Spleen (tissue), 11 donors: Measurements from ENCODE around the gene RNASE8. TPM values are rescaled to one million over a fixed set of nuclear protein-coding genes. Genes with fewer than 3 reads are reported as not detected.

Source experiments
- DNase-seq: peaks from one replicate; pipeline ENCODE4 v3.0.0-alpha.2; 2020
- H3K27ac ChIP-seq, 8 donors: fragments of 200-600 bp; sonication (generic) in 7 of 8; 1 replicate in 4 of 8; 2 replicates in 4 of 8; pipeline versions ENCODE4 v1.5.0 to v1.8.0; 2016 to 2021; ENCODE audit warnings: inconsistent platforms in 4 of 8, mild to moderate bottlenecking in 4 of 8, moderate library complexity in 1 of 8
- H3K27me3 ChIP-seq, 7 donors: fragments of 200-600 bp; sonication (generic) in 6 of 7; replicated peaks in 1 of 7; 1 replicate in 4 of 7; 2 replicates in 3 of 7; pipeline versions ENCODE4 v1.5.0 to v1.8.0; 2016 to 2021; ENCODE audit warnings: inconsistent platforms in 3 of 7, mild to moderate bottlenecking in 1 of 7
- H3K36me3 ChIP-seq, 6 donors: fragments of 200-600 bp; sonication (generic) in 5 of 6; 1 replicate in 4 of 6; 2 replicates in 2 of 6; pipeline versions ENCODE4 v1.5.0 to v1.8.0; 2016 to 2021; ENCODE audit warnings: inconsistent platforms in 2 of 6
- H3K4me1 ChIP-seq, 6 donors: fragments of 200-600 bp; sonication (generic) in 5 of 6; 1 replicate in 3 of 6; 2 replicates in 3 of 6; pipeline versions ENCODE4 v1.5.0 to v1.8.0; 2016 to 2021; ENCODE audit warnings: inconsistent platforms in 3 of 6
- H3K4me3 ChIP-seq, 8 donors: fragments of 200-600 bp; sonication (generic) in 7 of 8; 1 replicate in 4 of 8; 2 replicates in 4 of 8; pipeline versions ENCODE4 v1.5.0 to v1.8.0; 2016 to 2021; ENCODE audit warnings: inconsistent platforms in 4 of 8, mild to moderate bottlenecking in 4 of 8, moderate library complexity in 2 of 8
- H3K9me3 ChIP-seq, 8 donors: fragments of 200-600 bp; sonication (generic) in 7 of 8; 1 replicate in 4 of 8; 2 replicates in 4 of 8; pipeline versions ENCODE4 v1.5.0 to v1.8.0; 2016 to 2021; ENCODE audit warnings: inconsistent platforms in 4 of 8
- POLR2A ChIP-seq, 3 donors: fragments of 450-650 bp; IDR thresholded peaks; one replicate each; pipeline ENCODE4 v1.5.1; 2017; ENCODE audit warnings: antibody characterized with exemption in 3 of 3, mild to moderate bottlenecking in 1 of 3
- POLR2AphosphoS5 ChIP-seq, 3 donors: sonication (generic); formaldehyde crosslinking; IDR thresholded peaks; one replicate each; pipeline ENCODE4 v1.5.1; 2017; ENCODE audit warnings: antibody characterized with exemption in 3 of 3
- WGBS, 5 donors: extraction: QIAGEN DNeasy Blood & Tissue Kit in 3 of 5; methylation state at CpG; one replicate each; pipeline versions ENCODE4 v1.1.5 to v1.1.7; 2013 to 2018; 5-methylcytosine and 5-hydroxymethylcytosine counted together
- intact Hi-C: fragments of 100-400 bp; cut with DNase I; formaldehyde crosslinking; loops from one replicate; pipeline ENCODE4 v1.15.0; 2023; ENCODE audit warnings: low total_unique reads
- polyA plus RNA-seq, 3 donors: library from polyadenylated mRNA; stranded (reverse); fragments of 200-250 nt; gene quantifications; one replicate each; pipeline ENCODE4 v1.2.1, GENCODE V29; 2013
- total RNA-seq, 7 donors: library from RNA; depleted of rRNA in 3 of 7; stranded (reverse); fragments of >200 nt in 3 of 7; fragmentation: NEBNext Ultra II Directional in 4 of 7; extraction: Animal tissue kit (Norgen Biotek cat#: 25700) in 4 of 7; gene quantifications; one replicate each; pipeline versions ENCODE4 v1.1.0 to v1.2.1, GENCODE V29; 2016 to 2021
- TF ChIP-seq, protein P1 (sequence below), 11 experiments: fragments of 200-600 bp in 7 of 11; fragments of 450-650 bp in 4 of 11; sonication (generic) in 4 of 11; IDR thresholded peaks in 8 of 11; conservative IDR thresholded peaks in 3 of 11; 1 replicate in 7 of 11; 2 replicates in 4 of 11; pipeline versions ENCODE4 v1.4.0 to v1.8.0; 2016 to 2021; ENCODE audit warnings: antibody characterized with exemption in 11 of 11, inconsistent platforms in 4 of 11, mild to moderate bottlenecking in 1 of 11
- donor health status: healthy with polysubstance abuse.
- donor health status: DM: no; HTN: no; CAD: no; lungs with moderate emphysema.
- donor health status: DM: no; HTN: no; CAD: no.
- donor health status: Bipolar disorder and iron deficiency.
- donor health status: healthy.
- donor health status: DM: no; HTN: no; CAD: no.
- donor health status: DM: yes; HTN: yes; CAD: no.

Gene RNASE8
- total and polyA plus RNA-seq, 10 donors, result not detected

DNA sequence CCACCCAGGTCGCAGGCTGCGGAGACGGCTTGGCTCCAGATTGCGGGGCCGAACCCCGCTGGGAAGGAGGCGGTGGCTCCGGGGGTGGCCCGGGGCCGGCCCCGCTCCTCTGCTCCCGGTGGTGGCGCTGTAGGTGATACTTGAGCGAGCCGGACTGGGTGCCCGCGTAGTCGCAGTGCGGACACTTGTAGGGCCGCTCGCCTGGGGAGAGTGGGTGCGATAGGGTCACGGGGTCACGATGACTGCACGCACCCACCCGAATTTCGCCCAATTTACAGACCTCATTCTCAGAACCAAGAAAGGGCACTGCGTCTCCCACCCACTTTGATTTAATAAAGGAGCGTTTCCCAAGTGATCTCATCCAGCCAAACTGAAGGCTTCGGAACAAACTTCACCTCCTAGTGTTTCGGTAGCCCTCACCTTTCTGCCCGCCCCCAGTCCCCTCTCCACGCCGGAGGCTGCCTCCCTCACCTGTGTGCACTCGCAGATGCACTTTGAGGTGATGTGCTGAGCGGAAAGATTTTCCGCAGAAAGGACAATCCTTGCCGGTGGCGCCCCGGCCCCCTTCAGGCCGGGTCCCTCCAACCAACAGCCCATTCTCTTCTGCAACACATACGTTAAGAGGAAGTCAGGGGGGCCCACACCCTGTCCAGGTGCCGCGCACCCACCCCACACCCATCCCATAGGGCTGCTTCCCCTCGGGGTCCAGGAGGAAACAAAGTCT lies 33.5 kb downstream of the RNASE8 start:
- peak; percentile 85 for DNase-seq
- TF ChIP-seq, protein P1, sequence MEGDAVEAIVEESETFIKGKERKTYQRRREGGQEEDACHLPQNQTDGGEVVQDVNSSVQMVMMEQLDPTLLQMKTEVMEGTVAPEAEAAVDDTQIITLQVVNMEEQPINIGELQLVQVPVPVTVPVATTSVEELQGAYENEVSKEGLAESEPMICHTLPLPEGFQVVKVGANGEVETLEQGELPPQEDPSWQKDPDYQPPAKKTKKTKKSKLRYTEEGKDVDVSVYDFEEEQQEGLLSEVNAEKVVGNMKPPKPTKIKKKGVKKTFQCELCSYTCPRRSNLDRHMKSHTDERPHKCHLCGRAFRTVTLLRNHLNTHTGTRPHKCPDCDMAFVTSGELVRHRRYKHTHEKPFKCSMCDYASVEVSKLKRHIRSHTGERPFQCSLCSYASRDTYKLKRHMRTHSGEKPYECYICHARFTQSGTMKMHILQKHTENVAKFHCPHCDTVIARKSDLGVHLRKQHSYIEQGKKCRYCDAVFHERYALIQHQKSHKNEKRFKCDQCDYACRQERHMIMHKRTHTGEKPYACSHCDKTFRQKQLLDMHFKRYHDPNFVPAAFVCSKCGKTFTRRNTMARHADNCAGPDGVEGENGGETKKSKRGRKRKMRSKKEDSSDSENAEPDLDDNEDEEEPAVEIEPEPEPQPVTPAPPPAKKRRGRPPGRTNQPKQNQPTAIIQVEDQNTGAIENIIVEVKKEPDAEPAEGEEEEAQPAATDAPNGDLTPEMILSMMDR (IDR thresholded peaks at IDR 0.05 in 8 of 11, conservative IDR thresholded peaks at IDR 0.05 in 3 of 11), result no peak
- TF ChIP-seq POLR2AphosphoS5 (IDR thresholded peaks at IDR 0.05), result peak in 2 of 3 donors; percentile 4 to 5
- H3K4me1 ChIP-seq, result peaks cover 11 to 72% (median 40%) of the 10 kb centered on the region in 6 donors
- WGBS, 5 donors, result 89 to 94% (median 91%) methylated on average over 39 to 45 of the region's 45 CpGs
- intact Hi-C loops, result loop anchor here (5.0 kb wide), 1 partner anchor 74 kb away; no protein-coding TSS in a partner anchor
- H3K4me3 ChIP-seq, result no peak overlapping the region
- H3K27me3 ChIP-seq, result no peaks in the 10 kb centered on the region
- H3K9me3 ChIP-seq, result no peaks in the 10 kb centered on the region
- peaks cover 0 to 69% (median 5%) of the 10 kb centered on the region in 6 donors for H3K36me3 ChIP-seq
- peak overlapping the region in 6 of 8 donors; percentile 16 to 89 (median 51) for H3K27ac ChIP-seq

DNA sequence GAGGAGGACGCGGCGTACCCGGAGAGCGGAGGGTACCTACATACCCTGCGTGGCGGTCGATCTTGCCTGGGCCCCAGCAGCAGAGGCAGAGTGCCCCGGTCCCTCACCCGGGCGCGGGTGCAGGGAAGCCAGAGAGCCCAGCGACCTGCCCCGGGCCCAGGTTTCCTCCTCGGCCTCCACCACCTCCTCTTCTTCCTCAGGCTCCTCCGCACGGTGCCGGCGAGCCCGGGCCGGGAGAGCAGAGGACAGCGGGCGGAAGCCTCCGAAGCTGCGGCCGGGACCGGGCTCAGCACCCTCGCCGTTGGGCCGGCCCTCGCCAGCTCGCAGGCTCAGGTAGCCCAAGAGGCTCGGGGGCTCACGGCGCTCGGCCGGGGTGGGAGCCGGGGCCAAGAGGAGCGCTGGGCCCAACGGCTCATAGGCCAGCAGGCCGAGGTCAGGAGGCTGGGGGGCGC lies 34.2 kb downstream of the RNASE8 start:
- intact Hi-C loops, result loop anchor here (5.0 kb wide), 1 partner anchor 75 kb away; no protein-coding TSS in a partner anchor
- Histone ChIP-seq H3K4me1 (peaks cover 11 to 73% (median 37%) of the 10 kb centered on the region in 6 donors), H3K36me3 (peaks cover 0 to 61% (median 5%) of the 10 kb centered on the region in 6 donors), H3K4me3 (peak overlapping the region in 1 of 8 donors; percentile 6), H3K27me3 (no peaks in the 10 kb centered on the region), H3K9me3 (no peaks in the 10 kb centered on the region), H3K27ac (peak overlapping the region in 6 of 8 donors; percentile 1 to 89 (median 54))
- TF ChIP-seq, protein P1 (IDR thresholded peaks at IDR 0.05 in 8 of 11, conservative IDR thresholded peaks at IDR 0.05 in 3 of 11), result no peak
- TF ChIP-seq POLR2AphosphoS5 (IDR thresholded peaks at IDR 0.05) (no peak), POLR2A (IDR thresholded peaks at IDR 0.05) (no peak)
- WGBS, 5 donors, result 83 to 94% (median 89%) methylated on average over 41 to 42 of the region's 42 CpGs
- DNase-seq, result peak; percentile 85

DNA sequence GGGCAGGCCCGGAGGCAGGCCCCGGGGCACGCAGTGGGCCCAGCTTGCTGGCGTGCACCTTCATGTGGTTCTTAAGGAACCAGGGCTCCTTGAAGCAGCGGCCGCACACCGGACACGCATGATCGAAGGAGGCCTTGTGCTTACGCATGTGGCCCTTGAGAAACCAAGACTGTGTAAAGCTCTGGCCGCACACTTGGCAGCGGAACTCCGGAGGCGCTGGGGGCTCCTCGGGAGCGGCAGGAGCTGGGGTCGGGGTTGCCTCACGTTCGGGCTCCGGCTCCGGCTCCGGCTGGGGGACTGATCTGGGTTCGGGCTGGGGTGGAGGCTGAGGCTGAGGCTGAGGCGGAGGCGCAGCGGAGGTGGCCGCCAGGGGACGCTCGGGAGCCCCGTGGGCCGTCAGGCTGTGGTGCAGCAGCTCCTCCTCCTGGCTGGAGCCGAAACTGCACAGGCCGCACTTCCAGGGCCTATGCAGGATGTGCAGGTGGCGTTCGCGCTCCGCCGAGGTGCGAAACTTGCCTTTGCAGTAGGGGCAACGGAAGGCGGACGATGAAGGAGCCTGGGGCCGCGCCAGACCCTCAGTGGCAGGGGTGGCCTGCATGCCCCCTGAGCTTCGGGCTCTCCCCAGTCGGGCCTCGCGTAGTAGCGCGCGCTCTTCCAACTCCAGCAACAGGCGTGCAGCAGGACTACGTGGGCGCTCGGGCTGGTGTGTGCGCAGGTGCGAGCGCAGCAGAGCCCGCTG lies 34.8 kb downstream of the RNASE8 start:
- DNase-seq, result peak; percentile 98
- no peaks in the 10 kb centered on the region for H3K9me3 ChIP-seq
- TF ChIP-seq POLR2AphosphoS5 (IDR thresholded peaks at IDR 0.05) (peak; percentile 83 to 91 (median 86)), POLR2A (IDR thresholded peaks at IDR 0.05) (no peak)
- TF ChIP-seq, protein P1 (IDR thresholded peaks at IDR 0.05 in 8 of 11, conservative IDR thresholded peaks at IDR 0.05 in 3 of 11), result peak; percentile 100
- peak overlapping the region in 6 of 8 donors; percentile 1 to 89 (median 54) for H3K27ac ChIP-seq
- WGBS, 5 donors, result 36 to 43% (median 39%) methylated on average over 47 to 59 of the region's 59 CpGs
- H3K36me3 ChIP-seq, result peaks cover 0 to 55% (median 5%) of the 10 kb centered on the region in 6 donors
- peak overlapping the region in 1 of 8 donors; percentile 6 for H3K4me3 ChIP-seq
- intact Hi-C loops, result loop anchor here (5.0 kb wide), 1 partner anchor 75 kb away; no protein-coding TSS in a partner anchor
- H3K27me3 ChIP-seq, result peaks cover 0 to 4% (median 0%) of the 10 kb centered on the region in 7 donors
- H3K4me1 ChIP-seq, result peaks cover 10 to 73% (median 35%) of the 10 kb centered on the region in 6 donors
